Measurements from ENCODE around the gene CGA.

Gene CGA

GRCh38 chr6:87082160-87082721, 12.7 kb downstream of the CGA start:
- DNase-seq, result no peak

- peak; percentile 47 to 51 for DNase-seq
These were observed 15.8 kb downstream of the CGA start for GRCh38 chr6:87078983-87079616.

- DNase-seq, result no peak
These were observed 19.7 kb downstream of the CGA start for GRCh38 chr6:87075168-87075567.

GRCh38 chr6:87074101-87074621, 20.7 kb downstream of the CGA start:
- DNase-seq, result no peak

- DNase-seq, result no peak
These were observed 23.2 kb downstream of the CGA start for GRCh38 chr6:87071683-87072082.

GRCh38 chr6:87070741-87071140, 24.2 kb downstream of the CGA start:
- DNase-seq, result no peak

GRCh38 chr6:87068795-87069194, 26.1 kb downstream of the CGA start:
- no peak for DNase-seq

GRCh38 chr6:87066449-87067333, 28.2 kb downstream of the CGA start:
- DNase-seq, result peak; percentile 24 to 44

- DNase-seq, result no peak
These were observed 29.8 kb downstream of the CGA start for GRCh38 chr6:87065117-87065516.

- DNase-seq, result no peak
These were observed 35.0 kb downstream of the CGA start for GRCh38 chr6:87059943-87060342.

GRCh38 chr6:87054143-87054833, 40.6 kb downstream of the CGA start:
- DNase-seq, result no peak

GRCh38 chr6:87053312-87053711, 41.6 kb downstream of the CGA start:
- no peak for DNase-seq

- no peak for DNase-seq
These were observed 45.1 kb downstream of the CGA start for GRCh38 chr6:87049779-87050178.

- no peak for DNase-seq
These were observed 49.3 kb downstream of the CGA start for GRCh38 chr6:87045521-87046075.

- DNase-seq, result no peak
These were observed 54.2 kb downstream of the CGA start for GRCh38 chr6:87040729-87041128.
